HCT116 (cell line): Measurements from ENCODE around the gene HPGDS.

ENCODE experiments used
- CTCF ChIP-seq, 3 experiments: fragments of 200-600 bp in 1 of 3; sonication (generic) in 1 of 3; IDR thresholded peaks in 2 of 3; conservative IDR thresholded peaks in 1 of 3; 2 replicates each; pipeline ENCODE4 v1.5.1; 2012 to 2017; ENCODE audit warnings: low read depth in 2 of 3, low read length in 2 of 3, antibody characterized with exemption in 1 of 3, borderline replicate concordance in 1 of 3, control low read depth in 1 of 3, mild to moderate bottlenecking in 1 of 3, mixed read lengths in 1 of 3, mixed run types in 1 of 3, moderate library complexity in 1 of 3; ENCODE audit not compliant: insufficient read depth in 1 of 3
- POLR2A ChIP-seq: IDR thresholded peaks from 2 replicates; pipeline ENCODE4 v1.7.0; 2011; ENCODE audit warnings: borderline replicate concordance; ENCODE audit not compliant: insufficient read depth, insufficient read length; ENCODE audit errors: extremely low read depth
- RAD21 ChIP-seq: IDR thresholded peaks from 2 replicates; pipeline ENCODE4 v1.6.1; 2012; ENCODE audit warnings: low read depth, mild to moderate bottlenecking
- YY1 ChIP-seq: IDR thresholded peaks from 2 replicates; pipeline ENCODE4 v1.6.1; 2011; ENCODE audit warnings: low read length, low read depth, moderate library complexity, mild to moderate bottlenecking; ENCODE audit not compliant: insufficient replicate concordance; ENCODE audit errors: extremely low read depth

- TF ChIP-seq CTCF (IDR thresholded peaks at IDR 0.05 in 2 of 3, conservative IDR thresholded peaks at IDR 0.05 in 1 of 3; ENCODE audit: borderline replicate concordance in 1 of 3, insufficient read depth in 1 of 3, low read depth in 2 of 3, low read length in 2 of 3): no peak
- TF ChIP-seq RAD21: no peak
- TF ChIP-seq POLR2A: no peak
- no peak for TF ChIP-seq YY1
Observed at GRCh38 chr4:94352996-94353395, 10.4 kb upstream of the HPGDS start.
